HepG2 (cell line): ENCODE results near the gene GPR152. TPM values are rescaled to one million over a fixed set of nuclear protein-coding genes. Genes with fewer than 3 reads are reported as not detected.

Experiments used
- CEBPZ ChIP-seq: IDR thresholded peaks from 2 replicates; pipeline ENCODE4 v1.6.1; 2012; ENCODE audit warnings: low read length, improper control_type of control experiment
- EP300 ChIP-seq, 3 experiments: sonication (generic) in 1 of 3; formaldehyde crosslinking in 1 of 3; IDR thresholded peaks; 2 replicates each; pipeline versions ENCODE4 v1.5.1 to v1.6.1; 2011 to 2020; ENCODE audit warnings: low read depth in 2 of 3, low read length in 2 of 3, borderline replicate concordance in 1 of 3, improper control_type of control experiment in 1 of 3, mild to moderate bottlenecking in 1 of 3, missing genetic modification reagents in 1 of 3, moderate library complexity in 1 of 3
- GMEB1 ChIP-seq: sonication (generic); formaldehyde crosslinking; IDR thresholded peaks from 2 replicates; pipeline ENCODE4 v1.5.1; 2020; ENCODE audit warnings: missing genetic modification reagents, mild to moderate bottlenecking, borderline replicate concordance
- GMEB2 ChIP-seq: IDR thresholded peaks from 2 replicates; pipeline ENCODE4 v1.6.1; 2016; ENCODE audit warnings: missing biosample characterization, missing genetic modification reagents, low read depth
- HIC2 ChIP-seq: sonication (generic); formaldehyde crosslinking; IDR thresholded peaks from 2 replicates; pipeline ENCODE4 v1.9.0; 2022; ENCODE audit warnings: low read depth, missing genetic modification reagents
- HOXA5 ChIP-seq: sonication (generic); formaldehyde crosslinking; IDR thresholded peaks from 2 replicates; pipeline ENCODE4 v1.4.0; 2020; ENCODE audit warnings: missing genetic modification reagents
- KLF16 ChIP-seq, 2 experiments: sonication (generic) in 1 of 2; formaldehyde crosslinking in 1 of 2; IDR thresholded peaks; 2 replicates each; pipeline versions ENCODE4 v1.6.1 to v1.8.0; 2016 to 2023; ENCODE audit warnings: missing genetic modification reagents in 2 of 2, missing compliant biosample characterization in 1 of 2
- MAZ ChIP-seq, 2 experiments: sonication (generic) in 1 of 2; formaldehyde crosslinking in 1 of 2; IDR thresholded peaks; 2 replicates each; pipeline versions ENCODE4 v1.5.0 to v1.6.1; 2012 to 2020; ENCODE audit warnings: low read depth in 2 of 2, mild to moderate bottlenecking in 2 of 2, borderline replicate concordance in 1 of 2, improper control_type of control experiment in 1 of 2, low read length in 1 of 2, missing genetic modification reagents in 1 of 2, moderate library complexity in 1 of 2
- POGZ ChIP-seq: sonication (generic); formaldehyde crosslinking; IDR thresholded peaks from 2 replicates; pipeline ENCODE4 v1.4.0; 2020; ENCODE audit warnings: mild to moderate bottlenecking, missing genetic modification reagents
- POLR2G ChIP-seq: fragments of 200-400 bp; formaldehyde crosslinking; IDR thresholded peaks from 2 replicates; pipeline ENCODE4 v1.6.1; 2018; ENCODE audit warnings: mild to moderate bottlenecking, low read depth, low read length, moderate library complexity
- RARA ChIP-seq: IDR thresholded peaks from 2 replicates; pipeline ENCODE4 v1.6.1; 2016; ENCODE audit warnings: missing genetic modification reagents, missing compliant biosample characterization
- ZNF512 ChIP-seq: sonication (generic); formaldehyde crosslinking; IDR thresholded peaks from 2 replicates; pipeline ENCODE4 v1.4.0; 2020; ENCODE audit warnings: mild to moderate bottlenecking, missing genetic modification reagents
- ZNF605 ChIP-seq: sonication (generic); formaldehyde crosslinking; IDR thresholded peaks from 2 replicates; pipeline ENCODE4 v1.8.0; 2022; ENCODE audit warnings: mild to moderate bottlenecking, missing genetic modification reagents
- ZNF713 ChIP-seq: sonication (generic); formaldehyde crosslinking; IDR thresholded peaks from 2 replicates; pipeline ENCODE4 v1.4.0; 2020; ENCODE audit warnings: mild to moderate bottlenecking, missing genetic modification reagents
- ZNF891 ChIP-seq: sonication (generic); formaldehyde crosslinking; IDR thresholded peaks from 2 replicates; pipeline ENCODE4 v1.5.0; 2020; ENCODE audit warnings: mild to moderate bottlenecking, missing genetic modification reagents
- polyA plus RNA-seq, 8 experiments: library from polyadenylated mRNA; depleted of rRNA in 3 of 8; stranded (reverse) in 7 of 8; unstranded in 1 of 8; fragments of >200 nt; fragmentation: Illumina TruSeq in 4 of 8; extraction: Trizol in 4 of 8; gene quantifications; 2 replicates each; pipeline versions ENCODE4 v1.2.1 to v1.2.3, GENCODE V29; 2011 to 2016; ENCODE audit warnings: low read depth in 4 of 8, missing spikeins in 1 of 8, mixed read lengths in 1 of 8; ENCODE audit not compliant: insufficient read depth in 1 of 8
- total RNA-seq, 5 experiments: library from RNA; depleted of rRNA; stranded (reverse); fragments of >200 nt; fragmentation: Illumina TruSeq; extraction: Trizol; gene quantifications; 2 replicates each; pipeline ENCODE4 v1.2.3, GENCODE V29; 2016; ENCODE audit warnings: low read depth in 1 of 5

Gene GPR152
- total and polyA plus RNA-seq, 2 of the 13 experiments (the other 11 are each of a cell fraction or from before 2014, with no cell fraction given), result not detected

GRCh38 chr11:67428052-67429001 lies 24.2 kb downstream of the GPR152 start, which contains the start of gene RPS6KB2 (continued):
- TF ChIP-seq GMEB1 (CRISPR knock-in tag) (peak; percentile 88), EP300 (IDR thresholded peaks at IDR 0.05; ENCODE audit: low read depth in 2 of 2, low read length in 2 of 2) (peak in 1 of 2 experiments; percentile 32; a peak in 1 of 4 replicates), EP300 (CRISPR knock-in tag; IDR thresholded peaks at IDR 0.05; ENCODE audit: borderline replicate concordance) (no peak), ZNF512 (CRISPR knock-in tag) (no peak), MAZ (IDR thresholded peaks at IDR 0.05; ENCODE audit: borderline replicate concordance, low read depth, low read length) (peak; percentile 86; the same call in 1 of the 2 replicates), MAZ (CRISPR knock-in tag; IDR thresholded peaks at IDR 0.05; ENCODE audit: low read depth) (peak; percentile 62), ZNF605 (CRISPR knock-in tag) (peak; percentile 45; the same call in 1 of the 2 replicates), GMEB2 (peak; percentile 58; the same call in 1 of the 2 replicates), CEBPZ (no peak), ZNF891 (no peak; the same call in 1 of the 2 replicates), HIC2 (CRISPR knock-in tag) (peak; percentile 38; the same call in 1 of the 2 replicates), POLR2G (peak; percentile 91), ZNF713 (0 out of 2 replicates have a peak, but pooled peaks have one; percentile 48), HOXA5 (CRISPR knock-in tag) (peak; percentile 87), KLF16 (CRISPR knock-in tag; IDR thresholded peaks at IDR 0.05) (peak in 1 of 2 experiments; percentile 68; a peak in 2 of 4 replicates), POGZ (CRISPR knock-in tag) (peak; percentile 80), RARA (CRISPR knock-in tag) (peak; percentile 33; the same call in 1 of the 2 replicates)
